DOHH2 (cell line): ENCODE results near the gene WNT3A.

Source experiments
- H3F3A ChIP-seq: fragments of 200-600 bp; sonication (generic), shearing (Covaris generic); 2 replicates; pipeline ENCODE4 v1.6.0; 2016; ENCODE audit warnings: antibody characterized with exemption, mild to moderate bottlenecking; ENCODE audit not compliant: control insufficient read depth, insufficient read depth
- H3K27ac ChIP-seq: fragments of 200-600 bp; sonication (generic); 2 replicates; pipeline ENCODE4 v1.5.1; 2014; ENCODE audit warnings: low read depth, mild to moderate bottlenecking, low read length, moderate library complexity
- H3K27me3 ChIP-seq: fragments of 200-600 bp; sonication (generic); 2 replicates; pipeline ENCODE4 v1.6.1; 2014; ENCODE audit warnings: mild to moderate bottlenecking, low read length, mixed read lengths; ENCODE audit not compliant: control insufficient read depth
- H3K36me3 ChIP-seq: fragments of 200-600 bp; sonication (generic); 2 replicates; pipeline ENCODE4 v1.6.1; 2014; ENCODE audit warnings: mild to moderate bottlenecking, low read length, moderate library complexity, mixed read lengths; ENCODE audit not compliant: control insufficient read depth
- H3K4me1 ChIP-seq: fragments of 200-600 bp; sonication (generic); 2 replicates; pipeline ENCODE4 v1.6.1; 2014; ENCODE audit warnings: mild to moderate bottlenecking, low read length, mixed read lengths; ENCODE audit not compliant: control insufficient read depth
- H3K4me2 ChIP-seq: fragments of 200-600 bp; sonication (generic); 2 replicates; pipeline ENCODE4 v1.6.0; 2014; ENCODE audit warnings: mild to moderate bottlenecking, low read length, moderate library complexity
- H3K4me3 ChIP-seq: fragments of 200-600 bp; sonication (generic); 2 replicates; pipeline ENCODE4 v1.5.1; 2014; ENCODE audit warnings: mild to moderate bottlenecking, low read length, mixed read lengths
- H3K79me2 ChIP-seq: fragments of 200-600 bp; sonication (generic); 2 replicates; pipeline ENCODE4 v1.6.1; 2014; ENCODE audit warnings: mild to moderate bottlenecking, low read length, mixed read lengths; ENCODE audit not compliant: control insufficient read depth
- H3K9me2 ChIP-seq: fragments of 200-600 bp; sonication (generic); replicated peaks from 2 replicates; pipeline ENCODE4 v1.6.1; 2014; ENCODE audit warnings: mild to moderate bottlenecking, low read length, mixed read lengths; ENCODE audit not compliant: control insufficient read depth
- H3K9me3 ChIP-seq: fragments of 200-600 bp; sonication (generic); 2 replicates; pipeline ENCODE4 v1.6.1; 2014; ENCODE audit warnings: antibody characterized with exemption, low read length, mixed read lengths; ENCODE audit not compliant: control insufficient read depth, insufficient read depth
- H4K20me1 ChIP-seq: fragments of 200-600 bp; sonication (generic); 2 replicates; pipeline ENCODE4 v1.6.0; 2014; ENCODE audit warnings: low read depth, mild to moderate bottlenecking, antibody characterized with exemption, low read length, moderate library complexity; ENCODE audit not compliant: control insufficient read depth, insufficient read depth
- EZH2phosphoT487 ChIP-seq: fragments of 200-600 bp; sonication (generic); IDR thresholded peaks from 2 replicates; pipeline ENCODE4 v1.6.1; 2017; ENCODE audit warnings: borderline replicate concordance, mild to moderate bottlenecking, antibody characterized with exemption, low read length, moderate library complexity, mixed read lengths
- TF ChIP-seq, protein P1 (sequence below): fragments of 200-600 bp; sonication (generic); IDR thresholded peaks from one replicate; pipeline ENCODE4 v1.5.1; 2014; ENCODE audit warnings: antibody characterized with exemption, mild to moderate bottlenecking, low read depth, low read length; ENCODE audit not compliant: poor library complexity, severe bottlenecking

The WNT3A gene

DNA sequence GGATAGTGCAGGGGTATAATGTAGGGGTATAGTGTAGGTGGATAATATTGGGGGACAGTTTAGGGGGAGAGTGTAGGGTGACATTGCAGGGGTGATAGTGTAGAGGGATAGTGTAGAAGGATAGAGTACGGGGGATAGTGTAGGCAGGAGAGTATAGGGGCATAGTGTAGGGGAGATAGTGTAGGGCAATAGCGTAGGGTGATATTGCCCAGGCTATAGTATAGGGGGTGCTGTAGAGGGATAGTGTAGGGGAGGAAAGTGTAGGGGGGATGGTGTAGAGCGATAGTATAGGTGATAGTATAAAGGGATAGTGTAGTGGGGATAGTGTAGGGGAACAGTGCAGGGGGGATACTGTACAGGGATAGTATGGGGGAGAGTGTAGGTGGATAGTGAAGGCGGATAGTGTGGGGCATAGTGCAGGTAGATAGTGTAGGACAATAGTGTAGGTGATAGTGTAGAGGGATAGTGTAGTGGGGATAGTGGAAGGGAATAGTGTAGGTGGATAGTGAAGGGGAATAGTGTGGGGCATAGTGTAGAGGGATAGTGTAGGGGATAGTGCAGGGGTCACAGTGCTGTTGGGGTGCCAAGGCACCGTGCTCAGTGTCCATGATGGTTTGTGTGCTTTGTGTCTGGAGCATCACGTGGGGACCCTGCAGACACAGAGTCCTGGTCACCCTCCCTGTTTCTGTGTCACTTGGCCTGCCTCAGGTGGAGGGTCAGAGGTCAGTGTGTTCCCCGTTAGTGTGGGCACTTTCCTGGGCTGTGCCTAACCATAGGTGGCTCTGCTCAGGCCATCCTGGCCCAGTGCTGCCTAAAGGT, 65.2 kb downstream of the WNT3A start:
- Histone ChIP-seq H3K4me2 (no peak overlapping the region), H3K27ac (no peak overlapping the region), H3F3A (no peaks in the 10 kb centered on the region; the same call in 1 of the 2 replicates), H3K4me3 (no peak overlapping the region), H3K9me3 (no peaks in the 10 kb centered on the region), H3K27me3 (peaks cover 7% of the 10 kb centered on the region; the same call in 1 of the 2 replicates), H3K79me2 (no peaks in the 10 kb centered on the region), H3K4me1 (0 out of 2 replicates have a peak, but pooled peaks cover 3% of the 10 kb centered on the region), H3K36me3 (no peaks in the 10 kb centered on the region), H3K9me2 (no peaks in the 10 kb centered on the region), H4K20me1 (peaks cover 12% of the 10 kb centered on the region; the same call in 1 of the 2 replicates)
- no peak for TF ChIP-seq EZH2phosphoT487
- TF ChIP-seq, protein P1, sequence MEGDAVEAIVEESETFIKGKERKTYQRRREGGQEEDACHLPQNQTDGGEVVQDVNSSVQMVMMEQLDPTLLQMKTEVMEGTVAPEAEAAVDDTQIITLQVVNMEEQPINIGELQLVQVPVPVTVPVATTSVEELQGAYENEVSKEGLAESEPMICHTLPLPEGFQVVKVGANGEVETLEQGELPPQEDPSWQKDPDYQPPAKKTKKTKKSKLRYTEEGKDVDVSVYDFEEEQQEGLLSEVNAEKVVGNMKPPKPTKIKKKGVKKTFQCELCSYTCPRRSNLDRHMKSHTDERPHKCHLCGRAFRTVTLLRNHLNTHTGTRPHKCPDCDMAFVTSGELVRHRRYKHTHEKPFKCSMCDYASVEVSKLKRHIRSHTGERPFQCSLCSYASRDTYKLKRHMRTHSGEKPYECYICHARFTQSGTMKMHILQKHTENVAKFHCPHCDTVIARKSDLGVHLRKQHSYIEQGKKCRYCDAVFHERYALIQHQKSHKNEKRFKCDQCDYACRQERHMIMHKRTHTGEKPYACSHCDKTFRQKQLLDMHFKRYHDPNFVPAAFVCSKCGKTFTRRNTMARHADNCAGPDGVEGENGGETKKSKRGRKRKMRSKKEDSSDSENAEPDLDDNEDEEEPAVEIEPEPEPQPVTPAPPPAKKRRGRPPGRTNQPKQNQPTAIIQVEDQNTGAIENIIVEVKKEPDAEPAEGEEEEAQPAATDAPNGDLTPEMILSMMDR = no peak

GRCh38 chr1:228072658-228073043, 65.9 kb downstream of the WNT3A start:
- Histone ChIP-seq H3K4me2 (no peak overlapping the region), H3K79me2 (no peaks in the 10 kb centered on the region), H3K9me2 (no peaks in the 10 kb centered on the region), H4K20me1 (peaks cover 12% of the 10 kb centered on the region; the same call in 1 of the 2 replicates), H3K36me3 (no peaks in the 10 kb centered on the region), H3K27ac (no peak overlapping the region), H3K9me3 (no peaks in the 10 kb centered on the region), H3K27me3 (peaks cover 7% of the 10 kb centered on the region; the same call in 1 of the 2 replicates), H3K4me3 (no peak overlapping the region), H3K4me1 (0 out of 2 replicates have a peak, but pooled peaks cover 3% of the 10 kb centered on the region), H3F3A (no peaks in the 10 kb centered on the region; the same call in 1 of the 2 replicates)
- no peak for TF ChIP-seq EZH2phosphoT487
- TF ChIP-seq, protein P1 = no peak

GRCh38 chr1:228073061-228073856, 66.5 kb downstream of the WNT3A start:
- no peaks in the 10 kb centered on the region for H3K9me2 ChIP-seq
- H3K9me3 ChIP-seq = no peaks in the 10 kb centered on the region
- no peak overlapping the region for H3K4me2 ChIP-seq
- 0 out of 2 replicates have a peak, but pooled peaks cover 3% of the 10 kb centered on the region for H3K4me1 ChIP-seq
- TF ChIP-seq EZH2phosphoT487 = no peak
- TF ChIP-seq, protein P1 = no peak
- peaks cover 7% of the 10 kb centered on the region; the same call in 1 of the 2 replicates for H3K27me3 ChIP-seq
- H3K4me3 ChIP-seq = no peak overlapping the region
- no peak overlapping the region for H3K27ac ChIP-seq
- H4K20me1 ChIP-seq = peaks cover 12% of the 10 kb centered on the region; the same call in 1 of the 2 replicates
- H3F3A ChIP-seq = no peaks in the 10 kb centered on the region; the same call in 1 of the 2 replicates
- no peaks in the 10 kb centered on the region for H3K36me3 ChIP-seq
- H3K79me2 ChIP-seq = no peaks in the 10 kb centered on the region
